Measurements from ENCODE around the gene PTPRT.

DNA sequence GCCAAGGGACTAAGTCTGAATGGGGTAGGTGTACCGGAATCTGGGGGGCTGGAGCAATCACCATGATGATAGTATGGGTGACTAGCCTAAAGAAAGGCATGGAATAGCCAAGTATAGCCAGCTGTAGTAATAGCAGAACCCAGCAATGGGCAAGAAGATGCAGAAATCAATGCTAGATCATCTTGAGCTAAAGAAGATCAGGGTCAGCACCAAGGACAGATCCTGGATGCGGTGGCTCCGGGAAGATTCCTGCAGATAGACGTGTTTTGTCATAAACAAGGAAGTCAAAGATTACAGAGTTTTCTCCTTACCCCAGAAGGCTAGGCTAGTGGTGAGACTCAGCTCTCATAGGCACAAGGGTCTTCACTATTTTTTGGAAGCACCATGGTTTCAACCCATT, 1009.9 kb downstream of the PTPRT start:
- no peak for TF ChIP-seq POLR2A (IDR thresholded peaks at IDR 0.05)
- TF ChIP-seq, protein P1, sequence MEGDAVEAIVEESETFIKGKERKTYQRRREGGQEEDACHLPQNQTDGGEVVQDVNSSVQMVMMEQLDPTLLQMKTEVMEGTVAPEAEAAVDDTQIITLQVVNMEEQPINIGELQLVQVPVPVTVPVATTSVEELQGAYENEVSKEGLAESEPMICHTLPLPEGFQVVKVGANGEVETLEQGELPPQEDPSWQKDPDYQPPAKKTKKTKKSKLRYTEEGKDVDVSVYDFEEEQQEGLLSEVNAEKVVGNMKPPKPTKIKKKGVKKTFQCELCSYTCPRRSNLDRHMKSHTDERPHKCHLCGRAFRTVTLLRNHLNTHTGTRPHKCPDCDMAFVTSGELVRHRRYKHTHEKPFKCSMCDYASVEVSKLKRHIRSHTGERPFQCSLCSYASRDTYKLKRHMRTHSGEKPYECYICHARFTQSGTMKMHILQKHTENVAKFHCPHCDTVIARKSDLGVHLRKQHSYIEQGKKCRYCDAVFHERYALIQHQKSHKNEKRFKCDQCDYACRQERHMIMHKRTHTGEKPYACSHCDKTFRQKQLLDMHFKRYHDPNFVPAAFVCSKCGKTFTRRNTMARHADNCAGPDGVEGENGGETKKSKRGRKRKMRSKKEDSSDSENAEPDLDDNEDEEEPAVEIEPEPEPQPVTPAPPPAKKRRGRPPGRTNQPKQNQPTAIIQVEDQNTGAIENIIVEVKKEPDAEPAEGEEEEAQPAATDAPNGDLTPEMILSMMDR (IDR thresholded peaks at IDR 0.05), result no peak

All from uterus (tissue), 2 donors.